HG02885 (cell line): ENCODE data around the gene IFT122.
"Not testable (repeated sequence)": the region's sequence is repeated elsewhere in the genome, so short reads cannot be mapped to it uniquely, and the experiment has no call there.

Source experiments
- ATAC-seq: cut with Tn5 transposase; IDR thresholded peaks from one replicate; pipeline ENCODE4 v1.9.1; 2021; ENCODE audit warnings: mild to moderate bottlenecking; ENCODE audit not compliant: unreplicated experiment, poor library complexity

Gene IFT122

DNA sequence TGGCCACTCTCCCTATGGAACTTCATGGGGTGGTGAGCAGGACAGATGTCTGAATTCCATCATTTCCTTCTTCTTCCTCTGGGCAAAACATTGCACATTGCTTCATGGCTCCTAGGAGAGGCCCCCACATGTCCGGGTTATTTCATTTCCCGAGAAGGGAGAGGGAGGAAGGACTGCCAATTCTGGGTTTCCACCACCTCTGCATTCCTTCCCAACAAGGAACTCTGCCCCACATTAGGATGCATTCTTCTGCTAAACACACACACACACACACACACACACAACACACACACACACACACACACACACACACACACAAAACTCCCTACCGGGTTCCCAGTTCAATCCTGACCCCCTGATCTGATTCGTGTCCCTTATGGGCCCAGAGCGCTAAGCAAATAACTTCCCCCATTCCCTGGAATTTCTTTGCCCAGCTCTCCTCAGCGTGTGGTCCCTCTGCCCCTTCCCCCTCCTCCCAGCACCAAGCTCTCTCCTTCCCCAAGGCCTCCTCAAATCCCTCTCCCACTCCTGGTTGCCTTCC, 90.3 kb downstream of the IFT122 start:
- ATAC-seq, result no peak

DNA sequence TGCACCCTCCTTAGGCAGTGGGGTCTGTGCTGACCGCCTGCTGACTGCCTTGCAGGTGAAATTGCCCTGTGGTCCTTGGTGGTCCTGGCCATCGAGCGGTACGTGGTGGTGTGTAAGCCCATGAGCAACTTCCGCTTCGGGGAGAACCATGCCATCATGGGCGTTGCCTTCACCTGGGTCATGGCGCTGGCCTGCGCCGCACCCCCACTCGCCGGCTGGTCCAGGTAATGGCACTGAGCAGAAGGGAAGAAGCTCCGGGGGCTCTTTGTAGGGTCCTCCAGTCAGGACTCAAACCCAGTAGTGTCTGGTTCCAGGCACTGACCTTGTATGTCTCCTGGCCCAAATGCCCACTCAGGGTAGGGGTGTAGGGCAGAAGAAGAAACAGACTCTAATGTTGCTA, 90.8 kb downstream of the IFT122 start:
- ATAC-seq, result no peak

DNA sequence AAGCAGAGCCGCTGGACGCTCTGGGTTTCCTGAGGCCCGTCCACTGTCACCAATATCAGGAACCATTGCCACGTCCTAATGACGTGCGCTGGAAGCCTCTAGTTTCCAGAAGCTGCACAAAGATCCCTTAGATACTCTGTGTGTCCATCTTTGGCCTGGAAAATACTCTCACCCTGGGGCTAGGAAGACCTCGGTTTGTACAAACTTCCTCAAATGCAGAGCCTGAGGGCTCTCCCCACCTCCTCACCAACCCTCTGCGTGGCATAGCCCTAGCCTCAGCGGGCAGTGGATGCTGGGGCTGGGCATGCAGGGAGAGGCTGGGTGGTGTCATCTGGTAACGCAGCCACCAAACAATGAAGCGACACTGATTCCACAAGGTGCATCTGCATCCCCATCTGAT, 91.7 kb downstream of the IFT122 start:
- ATAC-seq, result no peak

DNA sequence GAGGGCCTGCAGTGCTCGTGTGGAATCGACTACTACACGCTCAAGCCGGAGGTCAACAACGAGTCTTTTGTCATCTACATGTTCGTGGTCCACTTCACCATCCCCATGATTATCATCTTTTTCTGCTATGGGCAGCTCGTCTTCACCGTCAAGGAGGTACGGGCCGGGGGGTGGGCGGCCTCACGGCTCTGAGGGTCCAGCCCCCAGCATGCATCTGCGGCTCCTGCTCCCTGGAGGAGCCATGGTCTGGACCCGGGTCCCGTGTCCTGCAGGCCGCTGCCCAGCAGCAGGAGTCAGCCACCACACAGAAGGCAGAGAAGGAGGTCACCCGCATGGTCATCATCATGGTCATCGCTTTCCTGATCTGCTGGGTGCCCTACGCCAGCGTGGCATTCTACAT, 92.2 kb downstream of the IFT122 start:
- ATAC-seq, result no peak

DNA sequence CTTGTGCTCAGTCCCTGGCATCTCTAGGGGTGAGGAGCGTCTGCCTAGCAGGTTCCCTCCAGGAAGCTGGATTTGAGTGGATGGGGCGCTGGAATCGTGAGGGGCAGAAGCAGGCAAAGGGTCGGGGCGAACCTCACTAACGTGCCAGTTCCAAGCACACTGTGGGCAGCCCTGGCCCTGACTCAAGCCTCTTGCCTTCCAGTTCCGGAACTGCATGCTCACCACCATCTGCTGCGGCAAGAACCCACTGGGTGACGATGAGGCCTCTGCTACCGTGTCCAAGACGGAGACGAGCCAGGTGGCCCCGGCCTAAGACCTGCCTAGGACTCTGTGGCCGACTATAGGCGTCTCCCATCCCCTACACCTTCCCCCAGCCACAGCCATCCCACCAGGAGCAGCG, 93.4 kb downstream of the IFT122 start:
- ATAC-seq, result no peak

DNA sequence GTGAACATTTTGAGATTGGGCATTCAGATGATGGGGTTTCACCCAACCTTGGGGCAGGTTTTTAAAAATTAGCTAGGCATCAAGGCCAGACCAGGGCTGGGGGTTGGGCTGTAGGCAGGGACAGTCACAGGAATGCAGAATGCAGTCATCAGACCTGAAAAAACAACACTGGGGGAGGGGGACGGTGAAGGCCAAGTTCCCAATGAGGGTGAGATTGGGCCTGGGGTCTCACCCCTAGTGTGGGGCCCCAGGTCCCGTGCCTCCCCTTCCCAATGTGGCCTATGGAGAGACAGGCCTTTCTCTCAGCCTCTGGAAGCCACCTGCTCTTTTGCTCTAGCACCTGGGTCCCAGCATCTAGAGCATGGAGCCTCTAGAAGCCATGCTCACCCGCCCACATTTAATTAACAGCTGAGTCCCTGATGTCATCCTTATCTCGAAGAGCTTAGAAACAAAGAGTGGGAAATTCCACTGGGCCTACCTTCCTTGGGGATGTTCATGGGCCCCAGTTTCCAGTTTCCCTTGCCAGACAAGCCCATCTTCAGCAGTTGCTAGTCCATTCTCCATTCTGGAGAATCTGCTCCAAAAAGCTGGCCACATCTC, 94.5 kb downstream of the IFT122 start:
- no peak for ATAC-seq

DNA sequence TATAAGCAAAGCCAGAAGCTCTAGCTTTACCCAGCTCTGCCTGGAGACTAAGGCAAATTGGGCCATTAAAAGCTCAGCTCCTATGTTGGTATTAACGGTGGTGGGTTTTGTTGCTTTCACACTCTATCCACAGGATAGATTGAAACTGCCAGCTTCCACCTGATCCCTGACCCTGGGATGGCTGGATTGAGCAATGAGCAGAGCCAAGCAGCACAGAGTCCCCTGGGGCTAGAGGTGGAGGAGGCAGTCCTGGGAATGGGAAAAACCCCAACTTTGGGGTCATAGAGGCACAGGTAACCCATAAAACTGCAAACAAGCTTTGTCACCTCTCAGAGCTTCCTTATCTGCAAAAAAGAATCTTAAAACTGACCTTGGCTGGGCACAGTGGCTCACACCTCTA, 95.1 kb downstream of the IFT122 start:
- no peak for ATAC-seq

DNA sequence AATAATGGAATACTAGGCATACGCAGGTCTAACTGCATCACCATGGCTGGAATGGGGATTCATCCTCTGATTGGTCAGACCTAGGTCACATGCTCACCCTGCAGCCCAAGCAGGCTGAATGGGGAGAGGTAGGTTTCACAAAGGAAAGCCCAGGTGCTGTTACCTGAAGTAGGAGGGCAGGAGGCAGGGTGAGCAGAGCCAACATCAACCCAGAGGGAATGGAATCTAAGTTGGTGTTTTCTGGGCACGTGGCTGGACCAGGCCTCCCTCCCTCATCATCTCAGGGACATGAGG, 96.3 kb downstream of the IFT122 start:
- ATAC-seq, result no peak

DNA sequence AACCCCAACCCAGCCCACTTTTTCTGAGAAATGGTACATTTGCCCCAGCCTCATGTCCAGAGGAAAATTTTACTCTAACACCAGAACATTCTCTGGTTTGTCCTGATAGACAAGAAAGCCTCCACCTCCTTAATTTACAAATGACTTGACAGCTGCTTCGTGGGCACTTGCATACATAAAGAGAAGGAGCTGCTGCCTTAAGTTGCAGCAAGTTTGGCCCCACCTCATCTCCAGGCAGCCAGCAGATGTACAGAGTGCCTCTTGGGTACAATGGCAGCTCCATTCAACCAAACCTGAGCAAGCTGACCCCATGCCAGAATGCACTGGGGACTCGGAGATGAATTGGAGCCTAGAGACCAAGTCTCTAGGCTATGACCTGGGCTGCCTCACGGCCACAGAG, 96.8 kb downstream of the IFT122 start:
- no peak for ATAC-seq

DNA sequence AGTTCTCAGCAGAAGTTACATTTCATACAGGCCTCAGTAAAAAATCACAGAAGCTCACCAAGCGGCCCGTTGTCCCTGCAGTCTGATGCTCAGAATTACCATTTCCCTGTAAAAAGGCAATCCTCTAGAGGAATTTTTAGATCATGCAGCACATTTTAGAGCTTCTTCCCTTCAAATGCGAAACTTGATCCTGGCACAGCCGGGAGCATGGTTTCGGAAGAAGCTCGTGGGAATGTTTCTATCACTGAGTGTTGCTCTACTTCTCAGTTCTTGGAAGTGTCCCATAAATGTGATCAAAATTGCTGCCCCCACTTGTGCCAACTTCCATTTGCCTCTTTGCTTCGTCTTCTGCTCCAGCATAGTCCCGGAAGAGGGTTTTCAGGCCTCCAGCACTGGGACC, 99.2 kb downstream of the IFT122 start:
- no peak for ATAC-seq

DNA sequence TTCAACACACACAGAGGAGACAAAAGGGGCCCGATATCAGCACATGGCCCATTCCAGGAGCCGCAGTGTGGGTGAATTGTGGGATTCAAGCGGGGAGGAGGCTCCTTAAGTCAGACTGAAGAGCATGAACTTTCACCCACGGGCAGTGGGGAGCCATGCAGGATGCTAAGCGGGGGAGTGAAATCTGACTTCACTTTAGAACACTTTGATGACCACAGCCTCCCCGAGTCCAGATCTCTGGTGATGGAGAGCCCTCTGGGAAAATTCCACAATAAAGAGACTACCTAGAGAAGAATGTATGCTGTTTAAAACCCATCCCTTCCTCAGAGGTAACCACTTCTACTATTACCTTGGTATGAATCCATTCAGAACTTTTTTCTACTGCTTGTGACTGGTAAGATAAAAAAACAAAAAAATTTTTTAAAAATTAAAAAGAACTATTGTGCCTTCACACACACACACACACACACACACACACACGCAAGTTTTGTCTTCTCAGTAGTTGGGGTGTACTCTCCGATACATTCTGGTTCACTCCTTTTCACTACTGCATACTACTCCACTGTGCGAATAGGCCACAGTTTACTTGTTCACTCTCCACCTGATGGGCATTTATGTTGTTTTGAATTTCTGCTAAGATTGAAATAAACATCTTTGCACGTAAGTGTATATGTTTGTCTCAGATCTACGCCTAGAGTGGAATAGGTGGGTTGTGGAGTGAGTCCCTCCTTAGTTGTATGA, 100.9 kb downstream of the IFT122 start:
- ATAC-seq, result no peak

DNA sequence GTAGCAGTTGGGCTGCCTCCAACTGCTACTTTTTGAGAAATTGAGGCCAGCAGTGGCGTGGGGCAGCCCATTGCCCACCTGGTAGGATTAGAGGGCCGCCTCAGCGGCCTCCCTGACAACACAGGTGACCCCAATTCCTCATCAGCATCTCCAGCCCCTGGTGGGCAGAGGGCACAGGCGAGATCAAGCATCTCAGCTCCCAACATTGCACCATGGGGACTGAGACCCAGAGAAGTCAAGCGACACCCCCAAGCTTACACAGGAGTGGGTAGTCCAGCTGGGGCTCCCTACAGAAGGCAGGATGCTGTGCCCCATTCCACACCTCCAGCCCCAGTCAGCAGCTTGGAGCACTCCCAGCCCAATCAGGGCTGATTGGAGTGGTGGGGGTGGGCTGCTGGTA, 102.7 kb downstream of the IFT122 start:
- ATAC-seq, result no peak

DNA sequence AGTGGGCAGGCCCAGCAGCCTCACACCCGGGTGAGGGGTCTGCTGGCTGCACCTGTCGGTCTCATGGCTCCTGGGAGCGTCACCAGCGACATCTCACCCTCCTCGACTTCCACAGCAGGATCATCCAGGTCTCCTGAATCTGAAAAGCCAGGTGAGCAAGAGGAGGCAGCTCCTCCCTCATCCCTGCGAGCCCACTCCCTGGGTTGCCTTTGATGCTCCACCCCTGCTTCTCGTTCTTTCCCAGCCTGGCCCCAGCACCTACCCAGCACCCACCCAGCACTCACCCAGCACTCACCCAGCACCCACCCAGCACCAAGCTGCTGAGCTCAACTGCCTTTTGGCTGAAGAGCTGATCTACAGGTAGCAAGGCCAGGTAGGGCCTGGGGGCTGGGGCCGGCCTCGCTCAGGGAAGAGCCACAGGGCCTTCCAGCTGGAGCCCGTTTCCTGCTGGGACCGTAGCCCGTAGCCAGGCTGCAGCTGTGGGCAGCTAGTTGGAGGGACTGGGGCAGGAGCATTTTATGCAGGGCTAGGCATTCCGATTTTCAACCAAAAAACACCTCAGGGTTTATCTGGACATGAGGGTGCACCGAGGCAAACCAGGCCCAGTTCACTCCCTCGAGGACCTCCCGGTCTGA, 103.2 kb downstream of the IFT122 start, which contains the start of gene H1-8:
Gene H1-8, plus strand, starts transcription at position 20 of the 635 bp plus-strand sequence. Its CDS starts 44 bp downstream, at position 64.
- ATAC-seq, result no peak

DNA sequence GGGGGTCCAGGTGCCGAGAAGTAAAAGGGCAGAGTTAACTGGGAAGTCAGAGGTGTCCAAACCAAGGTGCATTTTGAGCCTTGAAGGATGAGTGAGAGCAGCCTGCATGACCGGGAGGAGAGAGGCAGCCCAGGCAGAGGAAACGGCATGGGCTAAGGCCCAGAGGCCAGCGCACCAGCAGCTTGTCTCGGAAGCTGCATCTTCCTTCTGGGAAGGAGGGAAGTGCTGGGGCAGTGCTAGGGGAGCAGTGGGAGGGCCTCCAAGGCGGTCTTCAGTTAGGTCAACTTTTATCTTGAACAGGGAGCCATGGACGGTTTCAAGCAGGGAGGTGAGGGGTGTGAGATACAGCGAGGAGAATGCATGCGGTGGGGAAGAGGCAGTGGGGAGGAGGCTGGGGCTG, 104.0 kb downstream of the IFT122 start:
- no peak for ATAC-seq

DNA sequence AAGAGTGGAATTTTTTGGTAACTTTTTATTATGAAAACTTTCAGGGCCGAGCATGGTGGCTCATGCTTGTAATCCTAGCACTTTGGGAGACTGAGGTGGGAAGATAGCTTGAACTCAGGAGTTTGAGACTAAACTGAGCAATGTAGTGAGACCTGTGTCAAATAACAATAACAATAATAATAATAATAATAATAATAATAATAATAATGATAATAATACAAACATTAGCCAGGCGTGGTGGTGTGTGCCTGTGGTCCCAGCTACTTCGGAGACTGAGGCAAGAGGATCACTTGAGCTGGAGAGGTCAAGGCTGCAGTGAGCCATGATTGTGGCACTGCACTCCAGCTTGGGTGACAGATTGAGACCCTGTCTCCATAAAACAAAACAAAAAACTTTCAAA, 105.9 kb downstream of the IFT122 start:
- ATAC-seq, result not testable (repeated sequence)

DNA sequence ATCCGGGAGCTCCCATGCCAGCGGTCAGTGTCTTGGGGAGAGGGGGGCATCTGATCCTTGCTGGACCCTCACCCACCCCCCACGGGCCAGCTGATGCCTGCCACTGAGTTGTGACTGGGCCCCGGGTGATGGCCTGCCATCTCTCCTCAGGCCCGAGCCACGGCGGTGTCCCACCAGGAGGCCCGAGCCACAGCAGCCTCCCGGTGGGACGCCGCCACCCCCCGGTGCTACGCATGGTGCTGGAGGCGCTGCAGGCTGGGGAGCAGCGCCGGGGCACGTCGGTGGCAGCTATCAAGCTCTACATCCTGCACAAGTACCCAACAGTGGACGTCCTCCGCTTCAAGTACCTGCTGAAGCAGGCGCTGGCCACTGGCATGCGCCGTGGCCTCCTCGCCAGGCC, 107.2 kb downstream of the IFT122 start:
- no peak for ATAC-seq

DNA sequence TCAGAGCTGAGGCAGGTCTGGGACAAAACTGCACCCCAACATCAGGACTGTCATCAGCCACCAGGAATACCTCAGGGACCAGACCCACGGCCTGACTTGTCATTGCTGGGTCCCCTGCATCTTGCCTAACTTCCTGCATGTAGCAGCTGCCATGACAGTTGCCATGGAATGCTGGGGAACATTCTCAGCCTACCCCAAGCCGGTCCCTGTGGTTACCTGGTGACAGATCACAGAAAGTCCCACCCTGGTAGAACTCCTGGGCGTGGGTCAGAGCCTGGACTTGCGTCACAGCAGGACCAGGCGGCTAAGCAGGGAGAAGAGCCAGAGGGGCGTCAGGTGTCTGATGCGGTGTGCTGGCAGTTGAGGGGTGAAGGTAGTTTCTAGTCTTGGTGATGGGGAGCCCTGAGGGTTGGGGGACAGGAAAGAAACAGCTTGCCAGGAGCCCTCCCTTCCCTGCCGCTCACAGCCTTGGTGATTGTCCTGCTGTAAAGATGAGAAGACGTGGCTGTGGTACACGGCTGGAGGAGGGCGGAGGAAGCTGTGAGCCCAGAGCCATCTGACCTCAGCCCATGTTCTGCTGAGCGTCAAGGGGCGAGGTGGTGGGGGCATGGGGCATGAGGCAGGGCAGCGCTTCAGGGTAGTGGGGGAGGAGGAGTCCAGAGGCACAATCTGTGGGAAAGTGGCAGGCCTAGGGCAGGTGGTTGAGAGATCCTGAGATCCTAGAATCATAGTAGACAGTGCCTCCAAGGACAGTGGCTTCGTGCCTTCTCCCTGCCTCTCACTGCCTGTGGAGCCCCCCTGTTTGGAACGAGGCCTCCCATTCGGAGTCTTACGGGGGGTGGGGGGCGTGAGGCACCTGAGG, 108.3 kb downstream of the IFT122 start:
- no peak for ATAC-seq

DNA sequence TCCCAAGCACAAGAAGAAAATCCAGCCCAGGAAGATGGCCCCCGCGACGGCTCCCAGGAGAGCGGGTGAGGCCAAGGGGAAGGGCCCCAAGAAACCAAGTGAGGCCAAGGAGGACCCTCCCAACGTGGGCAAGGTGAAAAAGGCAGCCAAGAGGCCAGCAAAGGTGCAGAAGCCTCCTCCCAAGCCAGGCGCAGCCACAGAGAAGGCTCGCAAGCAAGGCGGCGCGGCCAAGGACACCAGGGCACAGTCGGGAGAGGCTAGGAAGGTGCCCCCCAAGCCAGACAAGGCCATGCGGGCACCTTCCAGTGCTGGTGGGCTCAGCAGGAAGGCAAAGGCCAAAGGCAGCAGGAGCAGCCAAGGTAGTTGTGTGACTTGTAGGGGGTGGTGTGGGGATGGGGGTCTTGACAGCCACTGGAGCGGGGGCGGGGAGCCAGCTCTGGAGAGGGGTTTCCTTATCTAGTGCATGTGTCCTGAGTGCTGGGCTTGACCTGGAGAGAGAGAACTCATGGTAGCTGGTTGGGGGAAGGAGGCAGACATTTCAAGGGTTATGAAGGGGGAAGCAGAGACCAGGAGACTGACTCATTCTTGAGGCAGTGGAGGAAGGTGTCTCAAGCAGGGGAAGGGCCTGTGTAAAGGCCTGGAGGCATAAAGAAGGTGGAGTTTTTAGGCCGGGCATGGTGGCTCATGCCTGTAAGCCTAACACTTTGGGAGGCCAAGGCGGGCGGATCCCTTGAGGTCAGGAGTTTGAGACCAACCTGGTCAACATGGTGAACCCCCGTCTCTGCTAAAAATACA, 109.2 kb downstream of the IFT122 start:
- no peak for ATAC-seq

DNA sequence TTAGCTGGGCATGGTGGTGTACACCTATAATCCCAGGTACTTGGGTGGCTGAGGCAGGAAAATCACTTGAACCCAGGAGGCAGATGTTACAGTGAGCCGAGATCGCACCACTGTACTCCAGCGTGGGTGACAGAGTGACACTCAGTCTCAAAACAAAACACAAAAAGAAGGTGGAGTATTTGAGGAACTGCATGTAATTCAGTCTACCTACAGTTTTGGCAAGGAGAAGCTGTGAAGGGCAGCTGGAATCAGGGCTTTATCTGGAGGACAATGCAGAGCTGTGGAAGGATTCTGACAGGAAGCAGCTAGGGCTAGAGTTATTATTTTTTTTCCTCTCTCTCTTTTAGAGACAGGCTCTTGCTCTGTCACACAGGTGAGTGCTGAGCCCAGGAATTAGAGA, 109.8 kb downstream of the IFT122 start:
- ATAC-seq, result no peak
